Activated CD8-positive, alpha-beta memory T cell treated with anti-CD3 and anti-CD28 coated beads, Interleukin-2, amount 50 U/mL, for 48 hours (primary cell): ENCODE measurements around the gene G6PC3.
"Not testable (repeated sequence)": the region's sequence is repeated elsewhere in the genome, so short reads cannot be mapped to it uniquely, and the experiment has no call there.

Experiments
- DNase-seq: peaks from one replicate; pipeline ENCODE4 v3.0.0-alpha.2; 2020

The G6PC3 gene

DNA sequence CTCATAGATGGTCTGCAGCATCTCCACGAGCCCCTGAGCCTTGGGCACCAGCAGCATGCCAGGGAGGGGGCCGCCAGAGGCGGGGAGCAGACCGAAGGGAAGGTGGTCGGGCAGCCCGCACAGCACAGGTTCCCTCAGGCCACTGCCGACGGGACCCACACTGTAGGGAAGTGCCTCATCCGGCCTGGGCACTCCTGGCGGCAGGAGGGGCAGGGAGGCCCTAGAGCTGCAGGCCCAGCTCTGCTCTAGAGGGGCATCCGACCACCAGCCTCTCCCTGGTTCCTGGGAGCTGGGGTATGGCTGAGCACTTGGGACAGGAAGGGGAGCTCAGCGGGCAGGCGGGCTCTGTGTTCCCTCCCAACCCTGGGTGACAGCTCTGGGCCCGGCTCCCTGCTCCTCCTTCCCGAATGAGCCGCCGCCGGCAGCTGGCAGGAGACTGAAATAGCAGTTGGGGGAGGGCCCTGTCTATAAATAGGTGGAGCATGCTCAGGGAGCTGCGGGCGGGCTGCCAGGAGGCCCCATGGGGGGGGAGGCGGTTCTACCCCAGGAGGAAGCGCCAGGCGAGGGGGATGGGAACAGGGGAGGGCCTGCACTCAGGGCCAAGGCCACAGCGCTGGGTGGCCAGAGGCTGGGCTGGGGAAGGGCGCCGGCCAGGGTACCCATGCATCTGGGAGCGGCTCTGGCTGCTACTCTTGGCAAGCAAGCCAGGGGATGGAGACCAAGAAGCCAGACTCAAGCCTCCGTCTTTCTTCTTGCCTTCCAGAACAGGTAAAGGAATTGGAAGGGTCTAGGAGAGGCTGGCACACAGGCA lies 40.5 kb downstream of the G6PC3 start:
- DNase-seq, result peak; percentile 75

- no peak for DNase-seq
Observed at GRCh38 chr17:44111777-44112176, 41.2 kb downstream of the G6PC3 start.

DNA sequence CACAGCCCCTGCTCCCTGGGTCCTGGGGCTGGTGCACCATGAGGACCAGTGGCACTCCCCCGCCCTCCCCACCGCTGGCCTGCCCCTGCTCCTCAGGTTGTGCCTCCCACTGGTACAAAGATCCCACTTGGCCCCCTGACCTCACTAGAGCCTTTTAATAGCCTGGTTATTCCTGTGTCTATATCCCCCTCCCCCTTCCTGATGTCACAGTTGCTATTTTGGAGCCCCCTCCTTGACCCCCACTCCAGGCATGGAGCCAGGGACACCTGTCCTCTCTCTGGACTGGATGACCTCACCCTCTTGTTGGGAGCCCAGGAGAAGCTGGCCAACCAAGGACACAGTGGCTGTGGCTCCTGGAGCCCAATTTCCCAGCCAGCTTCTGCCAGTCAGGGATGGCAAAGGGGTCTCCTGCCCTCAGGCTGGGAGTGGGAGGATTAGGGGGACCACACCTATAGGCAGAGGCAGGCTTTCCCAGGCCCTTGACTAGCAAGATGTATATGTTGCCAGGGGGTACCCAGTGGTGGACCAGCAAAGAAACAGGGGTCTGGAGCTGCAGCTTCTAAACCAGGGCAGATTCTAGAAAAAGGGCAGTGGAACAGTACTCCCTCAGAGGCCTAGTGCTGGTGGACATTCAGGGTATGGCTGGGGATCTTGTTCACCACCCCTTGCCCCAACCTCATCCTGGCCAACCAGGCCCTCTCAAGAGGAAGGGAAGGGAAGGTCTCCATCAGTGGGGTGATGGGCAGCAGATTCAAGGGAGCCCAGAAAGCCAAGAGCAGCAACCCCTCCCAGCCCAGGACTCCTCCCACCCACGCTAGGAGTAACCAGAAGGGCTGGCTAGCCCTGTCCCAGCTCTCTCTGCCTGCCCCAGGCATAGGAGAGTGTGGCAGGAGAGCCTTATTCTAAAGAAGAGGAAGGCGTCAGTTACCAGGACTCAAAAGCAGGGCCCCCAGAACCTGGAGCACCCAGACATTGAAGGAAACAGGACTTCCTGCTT lies 42.0 kb downstream of the G6PC3 start:
- no peak for DNase-seq

DNA sequence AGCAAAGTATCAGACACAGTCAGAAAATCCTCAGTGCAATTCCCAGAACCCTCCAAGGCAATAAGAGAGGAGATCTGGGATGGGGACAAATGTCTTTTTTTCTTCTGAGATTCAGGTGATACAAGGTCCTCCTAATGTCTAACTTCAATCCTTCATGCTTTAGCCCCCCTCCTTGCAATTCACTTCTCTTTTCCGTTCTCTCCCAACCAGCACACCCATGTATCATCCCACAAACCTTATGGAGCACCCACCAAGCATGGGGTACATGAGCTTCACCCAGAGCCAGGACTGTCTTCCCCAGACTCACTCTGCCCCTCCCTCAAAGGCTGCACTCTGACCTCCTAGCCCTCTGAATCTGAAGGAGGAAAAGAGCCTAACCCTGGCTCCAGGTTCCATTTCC lies 42.8 kb downstream of the G6PC3 start:
- DNase-seq, result no peak

GRCh38 chr17:44113868-44114840 lies 43.6 kb downstream of the G6PC3 start:
- DNase-seq, result no peak

GRCh38 chr17:44115585-44116415 lies 45.3 kb downstream of the G6PC3 start:
- no peak for DNase-seq

DNA sequence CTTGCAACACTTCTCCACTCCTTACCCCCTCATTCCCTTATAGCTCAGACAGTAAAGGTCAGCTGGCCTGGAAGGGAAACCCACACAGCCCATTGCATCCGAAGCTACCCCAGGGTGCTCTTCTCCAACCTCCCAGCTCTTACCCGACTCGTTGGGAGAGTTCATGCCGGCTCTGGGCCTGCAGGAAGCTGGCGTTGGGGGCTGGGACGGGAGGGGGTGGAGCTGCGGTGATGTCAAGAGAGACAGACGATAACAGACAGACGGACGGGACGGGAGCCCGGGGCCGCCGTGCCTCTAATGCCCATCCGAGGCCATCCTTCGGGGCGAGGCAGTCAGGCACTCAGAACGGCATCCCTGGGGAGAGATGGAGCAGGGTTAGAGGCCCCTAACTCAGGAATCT lies 46.8 kb downstream of the G6PC3 start:
- no peak for DNase-seq

- DNase-seq, result no peak
Observed at GRCh38 chr17:44118427-44119050, 48.0 kb downstream of the G6PC3 start.

GRCh38 chr17:44119062-44119461 lies 48.5 kb downstream of the G6PC3 start:
- no peak for DNase-seq

GRCh38 chr17:44119798-44120197 lies 49.3 kb downstream of the G6PC3 start:
- no peak for DNase-seq

DNA sequence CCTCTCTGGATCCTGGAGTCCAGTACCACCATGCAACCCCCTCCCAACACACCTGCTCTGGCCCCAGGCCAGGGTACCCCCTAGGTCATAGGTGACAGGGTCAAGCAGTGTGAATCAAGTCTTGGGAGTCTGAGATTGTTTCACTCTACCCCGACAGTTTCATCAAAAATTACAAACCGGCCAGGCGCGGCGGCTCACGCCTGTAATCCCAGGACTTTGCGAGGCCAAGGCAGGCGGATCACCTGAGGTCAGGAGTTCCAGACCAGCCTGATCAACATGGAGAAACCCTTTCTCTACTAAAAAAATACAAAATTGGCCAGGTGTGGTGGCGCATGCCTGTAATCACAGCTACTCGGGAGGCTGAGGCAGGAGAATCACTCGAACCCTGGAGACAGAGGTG lies 49.7 kb downstream of the G6PC3 start:
- DNase-seq, result not testable (repeated sequence)

DNA sequence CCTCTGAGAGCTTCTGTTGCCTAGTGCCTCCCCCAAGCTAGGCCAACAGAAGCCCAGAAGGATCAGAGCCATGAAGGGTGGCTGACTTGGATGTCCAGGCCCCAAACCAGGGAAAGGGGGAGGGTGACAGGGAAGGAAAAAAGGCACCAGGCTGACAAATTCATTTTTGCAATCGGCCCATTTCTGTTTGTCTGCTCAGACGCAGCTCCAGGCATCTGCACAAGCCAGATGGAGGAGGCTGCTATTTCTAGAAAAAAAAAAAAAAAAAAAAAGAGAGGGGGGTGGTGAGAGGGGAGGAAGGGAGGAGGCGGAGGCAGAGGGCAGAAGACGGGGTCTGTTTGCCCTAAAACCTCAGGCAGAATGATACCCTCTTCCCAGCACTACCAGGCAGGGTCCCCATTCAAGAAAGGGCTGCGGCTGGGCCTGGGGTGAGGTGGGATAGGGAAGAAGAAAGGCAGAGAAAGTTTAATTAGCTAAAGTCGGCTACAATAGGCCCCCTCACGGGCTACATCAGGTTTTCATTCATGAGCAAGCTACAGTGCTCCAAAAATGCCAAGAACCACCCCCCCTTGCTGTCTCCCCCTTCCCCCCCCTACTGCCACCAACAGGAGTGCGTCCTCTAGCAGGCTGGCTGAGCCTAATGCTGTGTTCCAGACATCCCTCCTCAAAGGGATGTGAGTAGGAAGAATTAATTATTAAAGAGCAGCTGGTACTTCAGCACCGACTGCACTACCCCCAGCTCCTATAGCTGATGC lies 50.5 kb downstream of the G6PC3 start:
- no peak for DNase-seq

GRCh38 chr17:44121997-44122815 lies 51.7 kb downstream of the G6PC3 start:
- no peak for DNase-seq

DNA sequence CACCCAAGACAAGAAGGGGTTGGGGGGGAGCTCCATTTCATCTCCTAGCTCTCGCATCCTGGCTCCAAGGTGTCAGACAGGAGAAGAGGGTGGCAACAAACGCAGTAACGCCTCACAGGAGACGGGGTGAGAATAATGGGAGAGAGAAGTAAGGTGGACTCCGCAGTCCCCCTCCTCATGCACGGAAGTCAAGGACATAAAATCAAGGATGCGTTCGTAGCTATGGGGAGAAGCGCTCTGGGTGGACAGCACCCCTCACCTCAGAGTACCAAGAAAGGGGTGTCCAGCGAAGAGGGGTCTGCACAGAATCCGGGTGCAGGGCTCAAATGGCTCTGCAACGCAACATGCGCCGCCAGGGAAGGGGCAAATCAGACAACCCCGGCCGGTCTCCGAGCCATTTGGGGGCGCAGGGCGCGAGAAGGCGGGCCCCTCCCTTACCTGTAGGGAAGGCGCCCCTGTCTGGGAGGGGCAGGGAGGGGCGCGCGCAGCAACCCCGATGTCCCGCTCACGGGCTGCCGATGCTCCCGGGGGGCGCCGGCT lies 52.4 kb downstream of the G6PC3 start:
- peak; percentile 73 for DNase-seq

GRCh38 chr17:44123356-44124117 lies 53.0 kb downstream of the G6PC3 start, which contains the start of gene HDAC5:
TSS of gene HDAC5 (minus strand) at chr17:44123641. CDS start at chr17:44117515, 6,126 bp downstream.
- peak; percentile 95 for DNase-seq

- DNase-seq, result no peak
Observed at GRCh38 chr17:44124118-44124438, 53.5 kb downstream of the G6PC3 start.
